Measurements from ENCODE around the gene TRIM29. TPM values are rescaled to one million over a fixed set of nuclear protein-coding genes. Genes with fewer than 3 reads are reported as not detected.
"Not testable (repeated sequence)": the region's sequence is repeated elsewhere in the genome, so short reads cannot be mapped to it uniquely, and the experiment has no call there.

TRIM29 gene
- total RNA-seq, 2 experiments from 2014 or later = not detected

DNA sequence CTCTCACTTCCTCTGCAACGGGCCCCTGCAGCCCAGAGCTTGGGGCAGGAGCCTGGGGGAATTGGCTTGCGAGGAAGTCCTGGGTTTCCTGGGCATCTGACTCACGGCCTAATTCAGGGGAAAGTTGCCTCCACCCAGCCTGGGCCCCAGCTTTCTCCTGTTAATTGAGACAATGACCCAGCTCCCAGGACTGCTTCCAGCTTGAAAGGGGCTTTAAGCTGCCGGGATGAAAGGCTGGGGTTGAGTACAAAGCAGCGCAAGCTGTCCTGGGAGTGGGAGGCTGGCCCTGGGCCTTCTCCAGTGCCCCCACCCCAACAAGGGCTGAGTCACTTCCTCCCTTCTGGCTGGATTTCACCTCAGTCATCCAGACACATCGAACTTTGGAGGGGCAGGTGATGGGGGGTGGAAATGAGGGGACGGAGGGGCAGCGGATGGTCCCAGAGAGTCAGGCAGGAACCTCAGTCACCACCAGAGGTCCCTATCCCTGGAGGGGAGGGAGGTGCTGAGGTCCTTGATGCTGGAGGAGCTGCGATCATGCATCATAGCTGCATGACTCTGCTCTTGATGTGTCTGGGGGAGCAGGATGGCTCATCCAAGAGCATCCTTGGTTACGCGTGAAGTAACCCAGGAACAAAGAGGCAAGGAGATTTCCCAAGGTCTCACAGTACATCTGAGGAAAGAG lies 42.8 kb upstream of the TRIM29 start:
- Mint-ChIP-seq H3K27ac (no peak overlapping the region), H3K4me1 (no peaks in the 10 kb centered on the region), H3K4me3 (no peak overlapping the region), H3K36me3 (ENCODE audit: low read depth) (no peaks in the 10 kb centered on the region), H3K9me3 (no peaks in the 10 kb centered on the region), H3K27me3 (peaks cover 11% of the 10 kb centered on the region)
- DNase-seq = no peak
- ChIA-PET POLR2A (interaction anchor here (1.1 kb wide), 1 partner anchor 10 kb away, joined by 3 read pairs; no protein-coding TSS in a partner anchor), CTCF (no interaction called here)

GRCh38 chr11:120180063-120180462 lies 42.1 kb upstream of the TRIM29 start:
- DNase-seq; H3K36me3 Mint-ChIP-seq (ENCODE audit: low read depth); H3K4me3 Mint-ChIP-seq; H3K9me3 Mint-ChIP-seq; POLR2A ChIA-PET; H3K27ac Mint-ChIP-seq; H3K4me1 Mint-ChIP-seq: not testable (repeated sequence)
- CTCF ChIA-PET = interaction anchor here (0.8 kb wide), 1 partner anchor 14 kb away, joined by 3 read pairs; no protein-coding TSS in a partner anchor
- H3K27me3 Mint-ChIP-seq = peaks cover 11% of the 10 kb centered on the region

- DNase-seq = no peak
- H3K36me3 Mint-ChIP-seq (ENCODE audit: low read depth) = no peaks in the 10 kb centered on the region
- no peaks in the 10 kb centered on the region for H3K4me1 Mint-ChIP-seq
- no peak overlapping the region for H3K27ac Mint-ChIP-seq
- no peak overlapping the region for H3K4me3 Mint-ChIP-seq
- POLR2A ChIA-PET = no interaction called here
- CTCF ChIA-PET = interaction anchor here (0.8 kb wide), 1 partner anchor 13 kb away, joined by 3 read pairs; no protein-coding TSS in a partner anchor
- H3K9me3 Mint-ChIP-seq = no peaks in the 10 kb centered on the region
- peaks cover 12% of the 10 kb centered on the region for H3K27me3 Mint-ChIP-seq
Measured at GRCh38 chr11:120179057-120179672, 41.3 kb upstream of the TRIM29 start.

DNA sequence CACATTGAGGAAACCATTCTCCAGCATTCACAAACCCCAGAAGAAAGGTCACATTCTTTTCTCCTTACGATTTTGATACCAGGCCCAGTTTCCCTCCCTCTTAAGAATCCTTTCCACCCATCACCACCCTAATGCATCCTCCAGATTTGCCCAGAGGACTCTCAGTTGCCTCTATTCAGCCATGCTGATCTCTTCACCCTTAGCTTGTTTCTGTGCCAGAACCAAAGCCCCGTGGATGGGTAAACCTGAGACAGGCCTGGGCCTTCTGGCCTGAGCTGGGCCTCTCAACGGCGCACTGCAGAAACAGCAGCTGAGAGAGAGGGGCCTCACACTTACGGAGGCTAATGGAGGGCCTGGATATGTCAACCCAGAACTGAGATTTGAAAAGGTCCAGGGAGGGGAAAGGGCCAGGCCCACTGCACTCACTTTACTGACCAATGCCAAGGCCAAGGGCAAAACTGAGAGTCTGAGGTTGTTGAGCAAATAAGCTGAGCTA lies 40.7 kb upstream of the TRIM29 start:
- ChIA-PET CTCF (no interaction called here), POLR2A (no interaction called here)
- Mint-ChIP-seq H3K9me3 (no peaks in the 10 kb centered on the region), H3K4me1 (no peaks in the 10 kb centered on the region), H3K27me3 (peaks cover 15% of the 10 kb centered on the region), H3K36me3 (ENCODE audit: low read depth) (no peaks in the 10 kb centered on the region), H3K27ac (no peak overlapping the region), H3K4me3 (no peak overlapping the region)
- no peak for DNase-seq

DNA sequence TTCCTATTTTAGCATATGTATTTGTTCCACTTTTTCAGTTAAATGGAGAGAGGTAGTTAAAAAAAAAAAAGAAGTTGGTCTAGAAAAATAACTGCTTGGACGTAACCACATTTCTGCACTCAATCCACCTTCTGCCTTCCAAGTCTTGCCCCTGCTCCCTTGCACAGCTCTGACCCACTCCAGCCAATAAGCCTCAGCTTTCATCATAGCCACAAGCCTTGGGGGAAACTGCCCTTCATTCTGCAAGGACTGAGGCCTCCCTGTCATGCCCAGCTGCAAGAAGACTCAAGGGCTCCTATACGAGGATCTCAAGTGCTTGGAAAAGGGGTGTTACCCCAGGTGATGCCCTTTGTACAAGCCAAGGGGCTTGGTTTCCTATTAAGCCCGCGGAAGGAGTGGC lies 37.0 kb upstream of the TRIM29 start:
- ChIA-PET CTCF (interaction anchor here (1.3 to 1.6 kb wide), 2 partner anchors 54 to 128 kb away, joined by 3 to 5 read pairs; no protein-coding TSS in a partner anchor), POLR2A (no interaction called here)
- no peaks in the 10 kb centered on the region for H3K9me3 Mint-ChIP-seq
- H3K4me1 Mint-ChIP-seq = no peaks in the 10 kb centered on the region
- H3K27ac Mint-ChIP-seq = no peak overlapping the region
- peaks cover 49% of the 10 kb centered on the region for H3K27me3 Mint-ChIP-seq
- H3K4me3 Mint-ChIP-seq = no peak overlapping the region
- DNase-seq = no peak
- H3K36me3 Mint-ChIP-seq (ENCODE audit: low read depth) = no peaks in the 10 kb centered on the region

- Mint-ChIP-seq H3K36me3 (ENCODE audit: low read depth) (no peaks in the 10 kb centered on the region), H3K27me3 (peaks cover 54% of the 10 kb centered on the region), H3K4me1 (no peaks in the 10 kb centered on the region), H3K4me3 (no peak overlapping the region), H3K27ac (no peak overlapping the region), H3K9me3 (no peaks in the 10 kb centered on the region)
- ChIA-PET CTCF (interaction anchor here (6.2 kb wide), 1 partner anchor 128 kb away, joined by 61 read pairs; no protein-coding TSS in a partner anchor), POLR2A (no interaction called here)
- DNase-seq = no peak
Measured at GRCh38 chr11:120173807-120174206, 35.9 kb upstream of the TRIM29 start.

DNA sequence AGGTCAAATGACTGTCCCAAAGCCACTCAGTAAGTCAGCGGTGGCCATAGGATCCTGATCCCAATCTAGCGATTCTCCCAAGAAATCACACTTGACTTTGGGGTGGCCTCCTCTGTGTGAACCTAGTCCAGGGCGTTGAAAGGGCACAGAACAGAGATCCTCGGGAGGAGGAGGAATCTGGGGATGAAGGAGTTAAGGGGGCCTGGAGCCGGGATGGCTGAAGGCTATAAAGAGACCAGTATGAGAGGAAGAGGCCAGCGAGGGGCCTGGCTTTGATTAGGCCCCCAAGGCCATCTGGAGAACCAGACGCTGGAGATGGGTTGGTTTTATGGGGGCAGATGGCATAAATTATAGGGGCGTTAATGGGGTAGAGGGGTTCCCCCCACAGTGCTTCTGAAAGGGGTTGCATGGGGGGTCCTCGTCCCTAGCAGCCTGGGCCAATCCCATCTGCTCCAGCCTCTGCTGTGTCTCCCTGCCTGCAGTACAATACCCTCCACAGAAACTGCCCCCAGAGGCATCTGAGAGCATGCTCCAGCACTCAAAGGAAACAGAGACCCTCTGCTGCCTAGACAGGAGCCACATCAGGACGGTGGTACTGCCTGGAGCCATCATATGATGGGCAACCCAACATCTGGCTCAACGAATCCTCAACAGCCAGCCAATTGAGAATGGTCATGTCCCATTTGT lies 35.2 kb upstream of the TRIM29 start:
- Mint-ChIP-seq H3K9me3 (no peaks in the 10 kb centered on the region), H3K27ac (no peak overlapping the region), H3K4me3 (no peak overlapping the region), H3K27me3 (peaks cover 61% of the 10 kb centered on the region), H3K36me3 (ENCODE audit: low read depth) (no peaks in the 10 kb centered on the region), H3K4me1 (peaks cover 3% of the 10 kb centered on the region)
- no peak for DNase-seq
- CTCF ChIA-PET = interaction anchor here (6.2 kb wide), 1 partner anchor 129 kb away, joined by 61 read pairs; no protein-coding TSS in a partner anchor
- POLR2A ChIA-PET = no interaction called here

DNA sequence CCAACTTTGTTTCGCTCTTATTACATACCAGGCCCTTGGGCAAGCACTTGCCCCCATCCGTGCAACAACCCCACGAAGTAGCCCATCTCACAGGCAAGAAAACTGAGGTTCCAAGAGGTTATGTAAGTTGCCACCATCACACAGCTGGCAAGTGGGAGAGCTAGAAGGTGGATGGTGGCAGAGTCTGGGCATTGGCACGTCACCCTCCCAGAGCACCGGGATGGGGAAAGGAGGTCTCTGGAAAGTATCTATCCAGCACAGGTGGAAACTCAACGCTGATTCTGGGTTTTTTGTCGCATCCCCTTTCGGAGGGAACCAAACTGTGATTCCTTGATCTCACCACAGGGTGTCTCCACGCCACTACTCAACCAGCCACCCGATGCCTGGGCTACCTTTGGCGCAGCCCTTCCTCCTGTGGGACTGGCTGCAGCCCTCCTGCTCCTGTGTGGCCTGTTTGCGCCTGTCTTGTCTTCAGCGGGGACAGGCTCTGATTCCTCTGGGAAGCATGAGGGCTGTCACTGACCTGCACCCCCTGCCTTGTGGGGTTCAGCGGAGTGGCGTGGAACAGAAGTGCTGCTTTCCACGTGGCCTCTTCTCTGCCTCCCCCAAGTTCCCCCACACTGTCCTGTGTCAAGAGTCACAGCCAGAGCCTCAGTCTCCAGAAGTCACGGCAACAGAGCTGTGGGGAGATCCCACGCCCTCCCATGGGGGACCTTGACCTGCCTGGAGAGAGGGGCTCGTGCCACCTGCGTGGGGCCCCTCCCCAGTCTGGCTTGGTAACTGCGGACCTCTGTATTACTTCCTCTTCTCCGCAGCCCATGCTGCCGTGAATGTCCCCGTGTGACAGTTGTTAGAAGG lies 34.4 kb upstream of the TRIM29 start:
- no peaks in the 10 kb centered on the region for H3K36me3 Mint-ChIP-seq (ENCODE audit: low read depth)
- H3K27ac Mint-ChIP-seq = no peak overlapping the region
- CTCF ChIA-PET = interaction anchor here (1.0 to 6.2 kb wide), 3 partner anchors 14 to 130 kb away, joined by 3 to 61 read pairs (median 22); no protein-coding TSS in a partner anchor
- H3K27me3 Mint-ChIP-seq = peaks cover 68% of the 10 kb centered on the region
- POLR2A ChIA-PET = no interaction called here
- DNase-seq = peak; percentile 52
- H3K9me3 Mint-ChIP-seq = no peaks in the 10 kb centered on the region
- H3K4me3 Mint-ChIP-seq = no peak overlapping the region
- peaks cover 3% of the 10 kb centered on the region for H3K4me1 Mint-ChIP-seq

DNA sequence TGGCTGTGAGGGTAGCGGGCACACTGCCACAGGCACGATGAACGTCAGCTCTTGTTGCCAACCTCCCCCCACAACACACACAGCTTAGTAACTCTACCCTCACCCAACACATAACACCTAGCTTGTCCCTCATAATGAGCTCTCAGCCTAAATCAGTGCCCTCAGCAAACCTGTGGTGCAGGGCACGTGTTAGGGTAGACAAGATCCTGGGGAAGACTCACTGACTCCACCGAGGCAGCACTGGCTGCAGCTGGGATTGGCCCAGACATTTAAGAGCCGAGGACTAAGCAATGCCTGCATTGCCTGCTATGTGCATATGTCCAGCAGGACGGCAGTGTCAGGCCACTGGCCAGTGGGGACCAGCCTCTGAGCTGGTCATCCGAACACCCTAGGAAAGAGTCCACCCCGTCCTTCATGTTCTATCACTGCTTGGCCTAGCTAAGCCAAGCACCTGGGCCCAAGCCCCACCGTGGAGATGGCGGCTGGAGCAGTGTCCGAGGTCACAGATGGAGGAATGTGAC lies 32.9 kb upstream of the TRIM29 start:
- H3K4me3 Mint-ChIP-seq = no peak overlapping the region
- no peak overlapping the region for H3K27ac Mint-ChIP-seq
- no peak for DNase-seq
- H3K27me3 Mint-ChIP-seq = peaks cover 66% of the 10 kb centered on the region
- CTCF ChIA-PET = interaction anchor here (1.0 to 6.2 kb wide), 4 partner anchors 59 to 442 kb away, joined by 3 to 61 read pairs (median 12); partner anchors contain the start of gene NECTIN1
- peaks cover 3% of the 10 kb centered on the region for H3K4me1 Mint-ChIP-seq
- H3K9me3 Mint-ChIP-seq = peaks cover 2% of the 10 kb centered on the region
- no peaks in the 10 kb centered on the region for H3K36me3 Mint-ChIP-seq (ENCODE audit: low read depth)
- POLR2A ChIA-PET = interaction anchor here (1.6 kb wide), 1 partner anchor 63 kb away, joined by 3 read pairs; no protein-coding TSS in a partner anchor

DNA sequence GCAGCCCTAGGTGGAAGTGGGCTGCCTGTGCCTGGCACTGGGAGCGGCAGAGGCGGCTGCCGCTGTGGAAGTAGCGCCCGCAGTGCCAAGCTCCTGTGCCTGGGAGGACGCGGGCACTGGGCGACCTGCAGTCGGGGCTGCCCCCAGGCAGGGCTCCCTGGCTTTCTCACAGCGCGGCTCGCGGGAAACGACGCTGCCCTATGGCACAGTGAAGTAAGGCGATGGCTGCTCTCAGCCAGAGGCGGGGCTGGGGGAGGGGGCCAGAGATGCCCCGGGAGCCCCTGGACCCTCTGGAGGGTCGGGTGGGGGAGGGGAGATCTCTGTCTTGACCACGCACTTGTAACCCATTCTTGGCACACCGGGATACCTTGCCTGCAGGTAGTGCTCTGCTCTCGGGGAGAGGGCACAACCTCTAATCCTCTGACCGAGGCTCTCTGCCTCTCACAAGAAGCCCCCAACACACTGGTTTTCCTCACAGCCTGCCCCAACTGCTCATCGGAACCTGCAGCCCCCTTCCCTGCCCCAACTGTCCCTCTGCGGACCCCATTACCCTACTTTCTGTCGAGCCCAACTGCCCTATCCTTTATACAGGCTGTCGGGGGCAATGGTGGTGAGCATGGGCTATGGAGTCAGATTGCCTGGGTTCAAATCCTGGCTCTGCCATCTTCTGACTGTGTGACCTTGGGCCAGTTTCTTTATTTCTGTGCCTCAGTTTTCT lies 32.2 kb upstream of the TRIM29 start:
- ChIA-PET CTCF (interaction anchor here (1.0 to 6.2 kb wide), 3 partner anchors 60 to 441 kb away, joined by 3 to 61 read pairs (median 22); partner anchors contain the start of gene NECTIN1), POLR2A (interaction anchor here (1.6 kb wide), 1 partner anchor 64 kb away, joined by 3 read pairs; no protein-coding TSS in a partner anchor)
- Mint-ChIP-seq H3K9me3 (peaks cover 4% of the 10 kb centered on the region), H3K27ac (no peak overlapping the region), H3K36me3 (ENCODE audit: low read depth) (no peaks in the 10 kb centered on the region), H3K27me3 (peaks cover 66% of the 10 kb centered on the region), H3K4me3 (no peak overlapping the region), H3K4me1 (peaks cover 3% of the 10 kb centered on the region)
- no peak for DNase-seq

GRCh38 chr11:120168960-120169681 lies 31.2 kb upstream of the TRIM29 start:
- no peaks in the 10 kb centered on the region for H3K36me3 Mint-ChIP-seq (ENCODE audit: low read depth)
- H3K9me3 Mint-ChIP-seq = peaks cover 4% of the 10 kb centered on the region
- H3K27me3 Mint-ChIP-seq = peaks cover 70% of the 10 kb centered on the region
- no peak overlapping the region for H3K27ac Mint-ChIP-seq
- peak; percentile 42 for DNase-seq
- ChIA-PET POLR2A (no interaction called here), CTCF (interaction anchor here (0.6 to 6.2 kb wide), 18 partner anchors 8 to 504 kb away, joined by 3 to 61 read pairs (median 3); no protein-coding TSS in a partner anchor)
- peaks cover 3% of the 10 kb centered on the region for H3K4me1 Mint-ChIP-seq
- peak overlapping the region; percentile 47 for H3K4me3 Mint-ChIP-seq
